Right lobe of liver (tissue), 6 donors: ENCODE data around the gene PTPRT. TPM values are rescaled to one million over a fixed set of nuclear protein-coding genes. Genes with fewer than 3 reads are reported as not detected.

ENCODE experiments used
- ATAC-seq, 4 donors: fragments of 200-7000 bp; cut with Tn5 transposase; one replicate each; pipeline ENCODE4 v1.9.1; 2020; ENCODE audit warnings: mild to moderate bottlenecking in 4 of 4, moderate library complexity in 4 of 4
- DNase-seq, 3 donors: peaks; one replicate each; pipeline ENCODE4 v3.0.0-alpha.2; 2020
- H3K27ac ChIP-seq, 3 donors: fragments of 200-600 bp; one replicate each; pipeline ENCODE4 v1.8.0; 2022
- H3K27me3 ChIP-seq, 2 donors: fragments of 200-600 bp; one replicate each; pipeline ENCODE4 v1.8.0; 2022
- H3K36me3 ChIP-seq, 4 donors: fragments of 200-600 bp; sonication (generic) in 1 of 4; one replicate each; pipeline versions ENCODE4 v1.5.1 to v1.8.0; 2017 to 2022; ENCODE audit warnings: control low read depth in 1 of 4
- H3K4me1 ChIP-seq, 4 donors: fragments of 200-600 bp; sonication (generic) in 1 of 4; one replicate each; pipeline versions ENCODE4 v1.5.1 to v1.8.0; 2017 to 2022; ENCODE audit warnings: control low read depth in 1 of 4
- H3K4me3 ChIP-seq, 3 donors: fragments of 200-600 bp; one replicate each; pipeline ENCODE4 v1.8.0; 2022
- H3K9me3 ChIP-seq, 4 donors: fragments of 200-600 bp; sonication (generic) in 1 of 4; one replicate each; pipeline versions ENCODE4 v1.5.1 to v1.8.0; 2017 to 2022; ENCODE audit warnings: control low read depth in 1 of 4
- POLR2A ChIP-seq: fragments of 450-650 bp; IDR thresholded peaks from one replicate; pipeline ENCODE4 v1.6.1; 2017; ENCODE audit warnings: antibody characterized with exemption, mild to moderate bottlenecking
- WGBS: methylation state at CpG from one replicate; pipeline ENCODE4 v1.1.6; 2018; ENCODE audit warnings: low coverage, low lambda C conversion rate; ENCODE audit not compliant: insufficient coverage; ENCODE audit errors: missing lambda C conversion rate; 5-methylcytosine and 5-hydroxymethylcytosine counted together
- intact Hi-C, 2 donors: fragments of 100-400 bp; cut with DNase I; formaldehyde crosslinking; loops; one replicate each; pipeline versions ENCODE4 v1.11.2 to v1.14.1; 2022
- total RNA-seq, 6 experiments: library from RNA; depleted of rRNA in 2 of 6; stranded (reverse); fragments of >200 nt in 2 of 6; fragmentation: NEBNext Ultra II Directional in 3 of 6; extraction: Animal tissue kit (Norgen Biotek cat#: 25700) in 3 of 6; gene quantifications; one replicate each; pipeline versions ENCODE4 v1.1.0 to v1.2.4, GENCODE V29; 2016 to 2023
- TF ChIP-seq, protein P1 (sequence below), 4 donors: fragments of 200-600 bp in 3 of 4; fragments of 450-650 bp in 1 of 4; IDR thresholded peaks; one replicate each; pipeline versions ENCODE4 v1.5.1 to v1.8.0; 2016 to 2022; ENCODE audit warnings: antibody characterized with exemption in 4 of 4, mild to moderate bottlenecking in 2 of 4
- donor health status: DM: no; HTN: yes; CAD: no.
- donor health status: DM: no; HTN: no; CAD: no.
- donor health status: DM: no; HTN: no; CAD: no.
- donor health status: DM: no; HTN: yes; CAD: no.
- donor health status: DM: no; HTN: yes; CAD: no.

Gene PTPRT
- total RNA-seq, 6 experiments from 2014 or later = 0.18 to 1.0 (median 0.51) TPM

DNA sequence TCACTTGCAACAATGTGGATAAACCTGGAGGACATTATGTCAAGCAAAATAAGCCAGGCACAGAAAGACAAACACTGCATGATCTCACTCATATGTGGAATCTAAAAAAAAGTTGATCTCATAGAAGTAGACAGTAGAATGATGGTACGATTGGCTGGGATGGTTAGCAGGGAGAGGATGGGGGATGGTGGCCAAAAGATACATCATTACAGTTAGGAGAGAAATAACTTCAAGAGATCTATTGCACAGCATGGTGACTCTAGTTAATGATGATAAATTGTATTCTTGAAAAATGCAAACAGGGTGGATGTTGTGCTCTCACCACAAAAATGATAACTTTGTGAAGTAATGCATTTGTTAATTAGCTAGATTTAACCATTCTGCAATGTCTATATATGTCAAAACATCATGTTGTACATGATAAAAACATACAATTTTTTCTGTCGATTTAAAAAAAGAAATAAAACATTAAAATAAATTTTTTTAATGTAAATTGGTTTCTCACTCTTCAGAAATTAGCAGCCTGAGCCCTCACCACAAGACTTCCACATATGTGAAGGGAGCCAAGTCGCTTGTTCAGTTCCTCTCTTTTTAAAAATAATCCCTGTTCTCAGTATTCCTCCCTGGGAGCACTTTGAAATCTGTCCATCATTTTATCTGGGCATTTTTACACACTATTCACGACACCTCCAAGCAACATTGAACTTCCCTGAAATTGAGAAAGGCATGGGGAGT lies 34.2 kb downstream of the PTPRT start:
- intact Hi-C loops = no loop called here
- no peak overlapping the region for H3K27ac ChIP-seq
- H3K4me3 ChIP-seq = no peak overlapping the region
- no peak for ATAC-seq
- H3K36me3 ChIP-seq = no peaks in the 10 kb centered on the region
- H3K9me3 ChIP-seq = no peaks in the 10 kb centered on the region
- TF ChIP-seq, protein P1, sequence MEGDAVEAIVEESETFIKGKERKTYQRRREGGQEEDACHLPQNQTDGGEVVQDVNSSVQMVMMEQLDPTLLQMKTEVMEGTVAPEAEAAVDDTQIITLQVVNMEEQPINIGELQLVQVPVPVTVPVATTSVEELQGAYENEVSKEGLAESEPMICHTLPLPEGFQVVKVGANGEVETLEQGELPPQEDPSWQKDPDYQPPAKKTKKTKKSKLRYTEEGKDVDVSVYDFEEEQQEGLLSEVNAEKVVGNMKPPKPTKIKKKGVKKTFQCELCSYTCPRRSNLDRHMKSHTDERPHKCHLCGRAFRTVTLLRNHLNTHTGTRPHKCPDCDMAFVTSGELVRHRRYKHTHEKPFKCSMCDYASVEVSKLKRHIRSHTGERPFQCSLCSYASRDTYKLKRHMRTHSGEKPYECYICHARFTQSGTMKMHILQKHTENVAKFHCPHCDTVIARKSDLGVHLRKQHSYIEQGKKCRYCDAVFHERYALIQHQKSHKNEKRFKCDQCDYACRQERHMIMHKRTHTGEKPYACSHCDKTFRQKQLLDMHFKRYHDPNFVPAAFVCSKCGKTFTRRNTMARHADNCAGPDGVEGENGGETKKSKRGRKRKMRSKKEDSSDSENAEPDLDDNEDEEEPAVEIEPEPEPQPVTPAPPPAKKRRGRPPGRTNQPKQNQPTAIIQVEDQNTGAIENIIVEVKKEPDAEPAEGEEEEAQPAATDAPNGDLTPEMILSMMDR (IDR thresholded peaks at IDR 0.05) = no peak
- no peak for TF ChIP-seq POLR2A
- H3K27me3 ChIP-seq = no peaks in the 10 kb centered on the region
- no peaks in the 10 kb centered on the region for H3K4me1 ChIP-seq
- no peak for DNase-seq
- 34% methylated on average over 4 of the region's 4 CpGs for WGBS

DNA sequence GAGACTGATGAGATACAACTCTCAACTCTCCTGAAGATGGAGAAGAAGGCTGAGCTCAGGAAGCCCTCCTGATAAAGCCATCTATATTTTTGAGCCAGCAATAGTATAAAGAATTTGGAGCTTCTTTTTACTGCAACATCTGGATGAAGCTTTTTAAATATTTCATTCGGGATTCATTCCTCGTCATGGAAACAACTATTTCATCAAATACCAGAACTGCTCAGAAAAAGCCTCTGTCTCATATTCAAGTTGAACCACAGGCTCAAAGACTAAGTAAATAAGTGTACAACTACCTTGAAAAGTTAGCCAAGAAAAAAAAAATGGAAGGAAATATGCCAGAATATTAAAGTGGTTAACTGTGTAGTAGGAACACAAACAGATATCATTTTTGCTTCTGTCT lies 37.8 kb downstream of the PTPRT start:
- TF ChIP-seq, protein P1 (IDR thresholded peaks at IDR 0.05) = no peak
- TF ChIP-seq POLR2A = no peak
- intact Hi-C loops = no loop called here
- no peaks in the 10 kb centered on the region for H3K4me1 ChIP-seq
- no peaks in the 10 kb centered on the region for H3K27me3 ChIP-seq
- DNase-seq (no peak), ATAC-seq (no peak)
- no peak overlapping the region for H3K27ac ChIP-seq
- no peaks in the 10 kb centered on the region for H3K36me3 ChIP-seq
- 60% methylated on average over 2 of the region's 2 CpGs for WGBS
- no peak overlapping the region for H3K4me3 ChIP-seq
- H3K9me3 ChIP-seq = no peaks in the 10 kb centered on the region

DNA sequence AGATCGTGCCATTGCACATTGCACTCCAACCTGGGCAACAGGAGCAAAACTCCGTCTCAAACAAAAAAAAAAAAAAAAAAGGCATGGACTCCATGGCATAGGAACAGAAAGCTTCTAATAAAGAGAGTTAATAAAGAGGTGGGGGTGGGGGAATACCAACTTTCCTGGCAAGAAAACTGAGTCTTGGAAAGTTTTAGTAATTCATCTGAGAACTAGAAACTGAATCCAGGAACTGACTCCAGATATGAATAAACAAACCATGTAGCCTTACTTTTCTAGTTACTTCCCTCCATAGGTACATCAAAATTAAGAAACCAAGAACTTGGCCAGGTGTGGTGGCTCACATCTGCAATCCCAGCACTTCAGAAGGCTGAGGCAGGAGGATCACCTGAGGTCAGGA lies 38.5 kb downstream of the PTPRT start:
- 64% methylated on average over 2 of the region's 2 CpGs for WGBS
- Histone ChIP-seq H3K27ac (no peak overlapping the region), H3K9me3 (no peaks in the 10 kb centered on the region), H3K4me3 (no peak overlapping the region), H3K4me1 (no peaks in the 10 kb centered on the region), H3K36me3 (no peaks in the 10 kb centered on the region), H3K27me3 (no peaks in the 10 kb centered on the region)
- intact Hi-C loops = no loop called here
- no peak for ATAC-seq
- TF ChIP-seq POLR2A = no peak
- TF ChIP-seq, protein P1 (IDR thresholded peaks at IDR 0.05) = no peak
- no peak for DNase-seq

GRCh38 chr20:43140726-43141125 lies 49.0 kb downstream of the PTPRT start:
- 41% methylated on average over 2 of the region's 2 CpGs for WGBS
- intact Hi-C loops = no loop called here
- Histone ChIP-seq H3K27ac (no peak overlapping the region), H3K27me3 (no peaks in the 10 kb centered on the region), H3K36me3 (no peaks in the 10 kb centered on the region), H3K9me3 (no peaks in the 10 kb centered on the region), H3K4me1 (no peaks in the 10 kb centered on the region), H3K4me3 (no peak overlapping the region)
- DNase-seq (no peak), ATAC-seq (no peak)
- TF ChIP-seq POLR2A = no peak

DNA sequence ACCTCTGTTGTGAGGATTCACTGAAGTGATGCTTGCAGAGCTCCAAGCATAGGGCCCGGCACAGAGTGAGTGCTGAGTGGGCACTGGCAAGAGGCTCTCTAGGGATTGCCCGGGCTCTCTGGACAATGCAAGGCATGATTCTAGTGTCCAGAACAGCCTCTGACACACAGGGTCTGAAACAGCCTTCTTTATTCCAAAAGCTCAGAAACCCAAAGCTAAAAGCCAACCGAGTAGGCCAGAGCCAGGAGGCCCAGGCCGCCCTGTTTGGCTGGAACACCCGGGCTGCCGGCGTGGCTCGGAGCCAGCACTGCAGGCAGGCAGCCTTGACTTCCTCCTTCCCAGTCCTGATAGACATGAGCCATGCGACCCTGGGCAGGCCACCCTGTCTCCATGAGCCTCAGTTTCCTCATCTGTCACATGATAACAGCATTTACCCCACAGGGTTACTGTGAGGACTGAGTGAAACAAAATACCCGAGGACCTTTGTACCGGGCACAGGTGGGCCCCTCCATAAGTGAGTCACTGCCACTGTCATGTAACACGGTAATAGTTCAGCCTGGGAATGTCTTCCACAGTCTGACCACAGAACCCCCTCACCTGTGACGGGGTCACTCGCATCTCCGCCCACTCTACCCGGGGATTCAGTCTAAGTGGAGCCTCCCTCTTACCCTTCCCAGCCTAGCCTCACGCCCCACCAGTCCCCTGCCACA lies 51.5 kb downstream of the PTPRT start:
- H3K4me3 ChIP-seq = no peak overlapping the region
- no peaks in the 10 kb centered on the region for H3K36me3 ChIP-seq
- H3K27ac ChIP-seq = no peak overlapping the region
- WGBS = 43% methylated on average over 6 of the region's 17 CpGs
- no peaks in the 10 kb centered on the region for H3K4me1 ChIP-seq
- H3K27me3 ChIP-seq = no peaks in the 10 kb centered on the region
- TF ChIP-seq, protein P1 (IDR thresholded peaks at IDR 0.05) = no peak
- TF ChIP-seq POLR2A = no peak
- no peaks in the 10 kb centered on the region for H3K9me3 ChIP-seq
- intact Hi-C loops = no loop called here
- no peak for DNase-seq
- ATAC-seq = peak in 1 of 4 donors; percentile 30
